ENCODE results near the gene PTPRK.
"Not testable (repeated sequence)": the region's sequence is repeated elsewhere in the genome, so short reads cannot be mapped to it uniquely, and the experiment has no call there.

PTPRK gene

GRCh38 chr6:128491610-128492206 is 28.7 kb downstream of the PTPRK start:
- TF ChIP-seq CTCF (IDR thresholded peaks at IDR 0.05; ENCODE audit: low read depth, low read length, missing control alignments) = no peak
- H3K4me3 ChIP-seq (ENCODE audit: low read depth, low read length) = no peak overlapping the region
- no peak for DNase-seq (ENCODE audit: low read depth)

- DNase-seq (ENCODE audit: low read depth) = no peak
- TF ChIP-seq CTCF (IDR thresholded peaks at IDR 0.05; ENCODE audit: low read depth, low read length, missing control alignments) = no peak
- no peak overlapping the region for H3K4me3 ChIP-seq (ENCODE audit: low read depth, low read length)
Observed at GRCh38 chr6:128491100-128491581, 29.3 kb downstream of the PTPRK start.

GRCh38 chr6:128487746-128488145 is 32.7 kb downstream of the PTPRK start:
- no peak for DNase-seq (ENCODE audit: low read depth)

GRCh38 chr6:128487055-128487454 is 33.3 kb downstream of the PTPRK start:
- no peak for DNase-seq (ENCODE audit: low read depth)
- peak; percentile 13 for TF ChIP-seq CTCF (IDR thresholded peaks at IDR 0.05; ENCODE audit: low read depth, low read length, missing control alignments)
- no peak overlapping the region for H3K4me3 ChIP-seq (ENCODE audit: low read depth, low read length)

More at GRCh38 chr6:128487746-128488145, 32.7 kb downstream of the PTPRK start:
- no peak overlapping the region for H3K4me3 ChIP-seq (ENCODE audit: low read depth, low read length)
- TF ChIP-seq CTCF (IDR thresholded peaks at IDR 0.05; ENCODE audit: low read depth, low read length, missing control alignments) = no peak

- not testable (repeated sequence) for DNase-seq (ENCODE audit: low read depth)
Observed at GRCh38 chr6:128486580-128486979, 33.8 kb downstream of the PTPRK start.

GRCh38 chr6:128483472-128484135 is 36.8 kb downstream of the PTPRK start:
- no peak for TF ChIP-seq CTCF (IDR thresholded peaks at IDR 0.05; ENCODE audit: low read depth, low read length, missing control alignments)

More at GRCh38 chr6:128486580-128486979, 33.8 kb downstream of the PTPRK start:
- H3K4me3 ChIP-seq (ENCODE audit: low read depth, low read length) = not testable (repeated sequence)

GRCh38 chr6:128482642-128483041 is 37.8 kb downstream of the PTPRK start:
- DNase-seq (ENCODE audit: low read depth) = no peak
- TF ChIP-seq CTCF (IDR thresholded peaks at IDR 0.05; ENCODE audit: low read depth, low read length, missing control alignments) = no peak

More at GRCh38 chr6:128483472-128484135, 36.8 kb downstream of the PTPRK start:
- DNase-seq (ENCODE audit: low read depth) = no peak
- H3K4me3 ChIP-seq (ENCODE audit: low read depth, low read length) = no peak overlapping the region

More at GRCh38 chr6:128482642-128483041, 37.8 kb downstream of the PTPRK start:
- no peak overlapping the region for H3K4me3 ChIP-seq (ENCODE audit: low read depth, low read length)
